22Rv1 (cell line): Measurements from ENCODE around the gene RPS3.
A peak's percentile ranks its signal among the peaks of the same experiment; 100 is the strongest.

ENCODE experiments used
- H3K27ac ChIP-seq: fragments of 450-650 bp; 2 replicates; pipeline ENCODE4 v1.5.1; 2017
- CTCF ChIP-seq: fragments of 450-650 bp; IDR thresholded peaks from 2 replicates; pipeline ENCODE4 v1.5.1; 2017; ENCODE audit warnings: mild to moderate bottlenecking
- ZFX ChIP-seq: fragments of 450-650 bp; IDR thresholded peaks from 2 replicates; pipeline ENCODE4 v1.6.1; 2017; ENCODE audit warnings: antibody characterized with exemption, borderline replicate concordance

The RPS3 gene

GRCh38 chr11:75429902-75430713, 30.8 kb downstream of the RPS3 start:
- peak; percentile 33 for TF ChIP-seq CTCF
- TF ChIP-seq ZFX: no peak

GRCh38 chr11:75430714-75431532, 31.6 kb downstream of the RPS3 start:
- H3K27ac ChIP-seq: peak overlapping the region; percentile 82
- TF ChIP-seq CTCF: no peak
- no peak for TF ChIP-seq ZFX

More at GRCh38 chr11:75429902-75430713, 30.8 kb downstream of the RPS3 start:
- peak overlapping the region; percentile 82 for H3K27ac ChIP-seq

- TF ChIP-seq ZFX (no peak), CTCF (no peak)
- H3K27ac ChIP-seq: peak overlapping the region; percentile 82; the same call in 1 of the 2 replicates
These were observed 32.5 kb downstream of the RPS3 start for GRCh38 chr11:75431533-75432525.

GRCh38 chr11:75432911-75433321, 33.6 kb downstream of the RPS3 start, which contains the start of gene KLHL35:
KLHL35 (minus strand) TSS chr11:75433203; CDS start chr11:75430629, 2,574 bp downstream.
- no peak within 1 kb of the TSS for H3K27ac ChIP-seq
- TF ChIP-seq CTCF: no peak
- TF ChIP-seq ZFX: no peak

GRCh38 chr11:75433443-75433842, 34.1 kb downstream of the RPS3 start:
- no peak for TF ChIP-seq ZFX
- no peak for TF ChIP-seq CTCF
- no peak overlapping the region for H3K27ac ChIP-seq

- TF ChIP-seq CTCF (no peak), ZFX (no peak)
- H3K27ac ChIP-seq: no peak overlapping the region
These were observed 34.7 kb downstream of the RPS3 start for GRCh38 chr11:75434051-75434450.
